HG03280 (cell line): ENCODE results near the gene HSPA1L.

Source experiments
- ATAC-seq: cut with Tn5 transposase; IDR thresholded peaks from one replicate; pipeline ENCODE4 v1.9.1; 2021; ENCODE audit warnings: mild to moderate bottlenecking, moderate library complexity; ENCODE audit not compliant: unreplicated experiment

HSPA1L gene

GRCh38 chr6:31784098-31784925 lies 30.8 kb downstream of the HSPA1L start:
- no peak for ATAC-seq

GRCh38 chr6:31782126-31782855 lies 32.8 kb downstream of the HSPA1L start:
- no peak for ATAC-seq

GRCh38 chr6:31781244-31782125 lies 33.6 kb downstream of the HSPA1L start:
- no peak for ATAC-seq

- no peak for ATAC-seq
These were observed 34.4 kb downstream of the HSPA1L start for GRCh38 chr6:31780507-31781243.

DNA sequence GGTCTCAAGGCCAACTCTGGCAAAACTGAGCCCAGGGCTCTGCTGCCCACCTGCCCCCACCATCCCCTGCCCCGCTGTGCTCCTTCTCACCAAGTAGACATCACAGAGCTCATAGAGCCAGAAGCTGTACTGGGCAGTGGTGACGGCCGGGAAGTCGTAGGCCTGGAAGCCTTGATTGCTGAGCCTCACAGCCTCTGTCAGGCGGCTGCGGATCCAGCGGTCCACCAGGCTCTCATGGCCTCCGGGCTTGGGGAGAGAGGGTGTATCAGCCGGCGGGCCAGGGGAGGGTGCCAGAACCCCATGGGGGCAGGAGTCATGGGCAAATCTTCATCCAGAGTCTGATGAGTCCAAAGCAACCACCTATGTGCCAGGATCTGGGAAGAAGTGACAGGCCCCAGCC lies 35.2 kb downstream of the HSPA1L start:
- ATAC-seq: no peak

DNA sequence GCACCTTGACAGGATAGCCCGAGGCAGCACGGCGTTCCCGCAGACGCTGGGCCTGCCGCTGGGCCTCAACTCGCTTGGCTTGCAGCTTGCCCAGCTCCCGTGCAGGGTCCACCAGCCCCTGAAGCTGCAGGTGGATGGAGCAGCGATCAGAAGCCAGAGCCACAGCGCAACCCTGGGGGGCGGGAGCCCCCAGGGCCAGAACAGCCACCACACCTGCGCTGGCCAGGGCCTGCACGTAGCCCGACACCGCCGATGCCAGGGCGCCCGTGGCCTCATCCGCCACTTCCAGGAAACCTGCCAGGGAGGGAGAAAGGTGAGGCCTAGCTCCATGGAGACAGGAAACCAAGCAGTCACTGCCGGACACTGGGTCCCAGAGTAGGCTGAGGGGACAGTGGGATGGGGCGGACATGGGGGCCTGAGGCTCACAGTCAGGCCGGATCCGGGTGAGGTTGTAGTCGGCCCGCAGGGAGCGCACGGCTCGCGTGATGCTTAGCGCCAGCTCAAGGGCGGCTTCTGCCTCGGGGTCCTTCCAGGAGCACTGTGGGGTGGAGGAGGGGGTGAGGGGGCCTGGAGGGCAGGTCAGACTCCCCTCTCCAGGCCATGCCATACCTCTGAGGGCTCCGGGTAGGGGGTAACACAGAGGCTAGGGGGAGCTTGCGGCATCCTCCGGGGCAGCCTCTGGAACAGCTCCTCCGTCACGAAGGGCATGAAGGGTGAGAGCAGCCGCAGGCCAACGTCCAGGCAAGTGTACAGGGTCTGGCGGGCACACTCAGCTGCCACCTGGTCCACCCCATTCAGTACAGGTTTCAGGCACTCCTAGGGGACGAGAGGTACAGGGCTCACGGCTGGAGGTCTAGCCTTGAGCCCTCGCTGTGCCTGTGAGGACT lies 35.8 kb downstream of the HSPA1L start:
- ATAC-seq: no peak

DNA sequence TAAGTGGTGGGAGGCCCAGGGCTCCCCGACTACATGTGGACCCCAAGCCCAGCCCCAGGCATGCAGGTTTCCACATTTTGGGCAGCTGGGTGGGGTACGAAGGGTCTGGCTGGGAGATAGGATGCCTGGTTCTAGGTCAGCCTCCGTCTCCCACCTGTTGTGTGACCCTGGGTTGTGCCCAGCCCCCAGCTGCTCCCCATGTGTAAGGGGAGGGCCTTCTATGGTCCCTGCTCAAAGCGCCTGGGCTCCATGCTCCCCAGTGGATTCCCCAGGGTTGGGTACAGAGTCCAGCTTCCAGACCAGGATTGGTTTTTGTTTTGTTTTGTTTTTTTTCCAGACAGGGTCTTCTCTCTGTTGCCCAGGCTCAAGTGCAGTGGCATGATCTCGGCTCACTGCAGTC lies 36.9 kb downstream of the HSPA1L start:
- ATAC-seq: no peak

GRCh38 chr6:31777667-31778050 lies 37.4 kb downstream of the HSPA1L start:
- no peak for ATAC-seq

DNA sequence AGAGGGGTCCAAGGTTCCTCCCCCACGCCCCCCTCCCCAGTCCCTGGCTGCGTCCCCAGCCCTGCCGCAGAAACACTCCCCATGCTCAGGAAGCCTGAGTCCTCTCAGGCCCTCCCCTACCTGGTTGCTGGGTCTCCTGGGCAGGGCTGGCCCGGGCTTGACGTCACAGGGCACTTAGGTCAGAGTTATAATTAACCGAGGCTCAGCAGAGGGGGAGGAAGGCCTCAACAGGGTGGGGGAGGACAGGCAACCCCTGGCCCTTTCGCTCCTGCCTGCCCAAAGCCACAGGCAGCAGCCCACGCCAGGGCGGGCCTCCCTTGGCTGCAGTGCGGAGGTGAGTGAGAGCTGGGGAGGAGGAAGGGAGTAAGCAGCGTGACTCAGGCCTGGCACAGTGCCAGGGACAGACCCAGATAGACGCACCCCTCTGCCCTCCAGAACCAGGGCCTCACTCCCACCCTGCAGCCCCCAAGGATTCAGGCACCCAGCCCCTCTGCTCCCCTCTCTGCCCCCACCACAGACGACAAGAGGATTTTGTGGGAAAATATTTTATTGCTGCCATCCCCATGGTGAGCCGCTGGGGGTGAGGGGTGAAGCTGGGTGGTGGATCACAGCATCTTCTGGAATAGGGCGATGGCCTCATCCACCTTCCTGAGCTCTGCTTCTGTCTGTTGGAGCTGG lies 38.0 kb downstream of the HSPA1L start, which contains the start of gene VWA7:
TSS of gene VWA7 (minus strand) at position 340 of the 678 bp plus-strand sequence. CDS start 549 bp downstream, outside the sequence.
- ATAC-seq: peak; percentile 75

DNA sequence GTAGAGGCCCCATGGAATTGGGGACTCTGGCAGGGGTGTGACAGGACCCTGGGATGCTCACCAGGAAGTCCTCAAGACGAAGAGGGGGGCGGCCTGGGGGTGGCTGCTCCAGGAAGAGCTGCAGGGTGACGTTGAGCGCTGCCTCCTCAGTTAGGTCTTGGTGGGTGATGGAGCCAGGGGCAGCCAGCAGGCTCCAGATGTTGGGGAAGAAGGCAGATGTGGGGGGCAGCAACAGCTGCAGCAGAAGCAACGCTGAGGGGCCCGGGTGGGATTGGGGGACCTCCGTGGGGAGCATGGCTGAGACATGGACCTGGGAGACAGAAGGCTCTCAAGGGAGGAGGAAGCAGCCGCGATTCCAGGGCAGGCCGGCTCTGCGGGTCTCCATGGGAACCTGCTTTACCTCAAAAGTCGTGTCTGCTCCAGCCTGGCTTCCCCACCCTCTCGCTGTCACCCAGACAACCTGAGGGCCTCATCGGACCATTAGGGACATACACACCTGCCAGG lies 38.5 kb downstream of the HSPA1L start:
- ATAC-seq: no peak

GRCh38 chr6:31775633-31776484 lies 39.2 kb downstream of the HSPA1L start:
- ATAC-seq: no peak

- no peak for ATAC-seq
These were observed 39.9 kb downstream of the HSPA1L start for GRCh38 chr6:31775184-31775583.

DNA sequence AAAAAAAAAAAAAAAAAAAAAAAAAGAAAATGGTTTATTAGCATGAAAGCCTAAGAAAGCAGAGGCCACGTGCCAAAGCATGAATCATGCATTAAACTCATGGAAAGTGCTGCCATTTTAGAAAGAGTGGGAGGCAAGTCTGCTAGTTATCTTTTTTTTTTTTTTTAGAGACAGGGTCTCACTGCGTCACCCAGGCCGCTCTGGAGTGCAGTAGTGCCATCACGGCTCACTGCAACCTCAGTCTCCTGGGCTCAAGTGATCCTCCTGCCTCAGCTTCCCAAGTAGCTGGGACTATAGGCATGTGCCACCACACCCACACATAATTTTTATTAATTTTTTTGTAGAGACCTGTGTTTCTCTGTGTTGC lies 43.1 kb downstream of the HSPA1L start:
- no peak for ATAC-seq

GRCh38 chr6:31770860-31771259 lies 44.2 kb downstream of the HSPA1L start:
- ATAC-seq: no peak

DNA sequence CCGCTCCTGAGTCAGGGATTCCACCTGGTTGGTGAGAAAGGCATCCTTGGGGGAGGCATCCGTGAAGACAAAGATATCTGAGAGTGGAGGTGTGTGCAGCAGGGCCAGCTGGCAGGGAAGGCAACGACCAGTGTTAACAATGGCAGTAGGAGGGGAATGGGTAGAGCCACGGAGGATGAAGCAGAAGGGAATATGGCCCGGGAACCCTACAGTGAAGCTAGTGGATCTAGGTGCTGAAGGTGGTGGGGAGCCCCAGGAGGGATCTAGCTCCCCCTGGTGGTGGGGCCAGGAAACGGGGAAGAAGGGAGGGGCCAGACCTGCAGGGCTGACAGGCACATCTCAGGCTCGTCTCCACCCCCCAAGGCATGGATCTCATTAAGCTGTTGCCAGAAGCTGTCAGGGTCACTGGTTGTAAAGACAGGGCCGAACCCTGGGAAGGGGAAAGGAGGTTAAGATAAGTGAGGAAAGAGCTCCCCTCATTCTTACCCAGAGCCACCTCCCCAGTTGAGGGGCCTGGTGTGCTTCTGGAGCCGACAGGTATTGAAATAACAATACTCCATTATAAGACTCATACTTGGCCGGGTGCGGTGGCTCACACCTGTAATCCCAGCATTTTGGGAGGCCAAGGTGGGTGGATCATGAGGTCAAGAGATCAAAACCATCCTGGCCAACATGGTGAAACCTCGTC lies 45.3 kb downstream of the HSPA1L start:
- peak; percentile 65 for ATAC-seq

DNA sequence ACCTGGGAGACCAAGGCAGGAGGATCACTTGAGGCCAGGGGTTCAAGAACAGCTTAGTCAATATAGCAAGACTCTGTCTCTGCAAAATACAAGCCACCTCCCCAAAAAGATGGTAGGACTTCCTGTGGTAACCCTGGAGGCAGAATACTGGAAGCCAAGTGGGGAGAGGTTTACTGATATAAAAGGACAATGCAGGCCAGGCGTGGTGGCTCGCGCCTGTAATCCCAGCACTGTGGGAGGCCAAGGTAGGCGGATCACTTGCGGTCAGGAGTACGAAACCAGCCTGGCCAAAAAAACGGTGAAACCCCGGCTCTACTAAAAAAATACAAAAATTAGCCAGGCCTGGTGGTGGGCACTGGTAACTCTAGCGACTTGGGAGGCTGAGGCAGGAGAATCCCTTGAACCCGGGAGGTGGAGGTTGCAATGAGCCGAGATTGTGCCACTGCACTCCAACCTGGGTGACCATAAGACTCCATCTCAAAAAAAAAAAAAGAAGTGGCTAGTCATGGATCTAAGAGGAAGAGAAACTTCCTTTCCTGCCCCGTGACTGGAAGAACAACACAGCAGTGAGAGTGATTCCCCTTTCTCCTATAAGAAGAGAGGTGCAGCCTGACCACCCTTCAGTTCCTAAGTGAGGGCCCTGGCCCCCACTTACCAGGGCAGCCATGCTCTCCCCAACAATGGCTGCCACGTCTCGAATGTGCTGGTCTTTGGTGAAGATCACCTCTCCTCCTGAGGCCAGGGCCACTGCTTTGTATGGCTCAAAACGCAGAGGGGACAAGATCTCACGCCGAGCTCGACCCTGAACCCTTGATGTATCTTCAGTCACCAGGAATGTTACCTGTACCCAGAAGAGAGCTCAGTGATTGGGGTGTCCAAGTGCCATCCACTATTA lies 46.5 kb downstream of the HSPA1L start:
- ATAC-seq: no peak
